Neuronal stem cell (in vitro differentiated cells): ENCODE data around the gene AMOTL1.
"Not testable (repeated sequence)": the region's sequence is repeated elsewhere in the genome, so short reads cannot be mapped to it uniquely, and the experiment has no call there.

Experiments used
- DNase-seq: peaks from one replicate; pipeline ENCODE4 v3.0.0-alpha.2; 2013; ENCODE audit warnings: low spot score
- H2AFZ ChIP-seq: one replicate; pipeline ENCODE4 v1.6.1; 2013; ENCODE audit warnings: mild to moderate bottlenecking, low read length, inconsistent platforms
- H2AK5ac ChIP-seq: 2 replicates; pipeline ENCODE4 v1.6.1; 2013; ENCODE audit warnings: low read depth, mild to moderate bottlenecking, inconsistent platforms, low read length, moderate library complexity, mixed read lengths
- H2BK120ac ChIP-seq: 2 replicates; pipeline ENCODE4 v1.6.1; 2013; ENCODE audit warnings: low read depth, mild to moderate bottlenecking, inconsistent platforms, low read length, moderate library complexity, mixed read lengths
- H2BK12ac ChIP-seq: one replicate; pipeline ENCODE4 v1.6.1; 2013; ENCODE audit warnings: low read length, inconsistent platforms
- H2BK15ac ChIP-seq: 2 replicates; pipeline ENCODE4 v1.6.1; 2013; ENCODE audit warnings: mild to moderate bottlenecking, low read length, inconsistent platforms, mixed read lengths
- H2BK5ac ChIP-seq: one replicate; pipeline ENCODE4 v1.6.1; 2013; ENCODE audit warnings: inconsistent platforms, mild to moderate bottlenecking, low read length, moderate library complexity
- H3K14ac ChIP-seq: one replicate; pipeline ENCODE4 v1.6.1; 2013; ENCODE audit warnings: low read length, inconsistent platforms
- H3K18ac ChIP-seq: 2 replicates; pipeline ENCODE4 v1.6.1; 2013; ENCODE audit warnings: low read length, inconsistent platforms
- H3K23ac ChIP-seq: 2 replicates; pipeline ENCODE4 v1.6.1; 2013; ENCODE audit warnings: low read depth, mild to moderate bottlenecking, mixed read lengths, low read length, inconsistent platforms; ENCODE audit not compliant: poor library complexity
- H3K27ac ChIP-seq: replicated peaks from 3 replicates; pipeline ENCODE4 v1.5.1; 2013; ENCODE audit warnings: low read length, inconsistent platforms
- H3K27me3 ChIP-seq, 3 experiments: 2 replicates each; pipeline ENCODE4 v1.6.1; 2013; ENCODE audit warnings: low read length in 3 of 3, mild to moderate bottlenecking in 2 of 3, inconsistent platforms in 1 of 3, low read depth in 1 of 3, mixed read lengths in 1 of 3, moderate library complexity in 1 of 3; ENCODE audit not compliant: control insufficient read depth in 3 of 3, insufficient read depth in 3 of 3
- H3K36me3 ChIP-seq, 2 donors: replicated peaks in 1 of 2; 2 replicates each; pipeline ENCODE4 v1.6.1; 2013; ENCODE audit warnings: low read length in 2 of 2; ENCODE audit not compliant: control insufficient read depth in 2 of 2, insufficient read depth in 2 of 2
- H3K4ac ChIP-seq: 2 replicates; pipeline ENCODE4 v1.6.1; 2013; ENCODE audit warnings: inconsistent platforms, mild to moderate bottlenecking, low read length, moderate library complexity
- H3K4me1 ChIP-seq, 2 donors: 1 replicate in 1 of 2; 2 replicates in 1 of 2; pipeline ENCODE4 v1.6.1; 2013; ENCODE audit warnings: low read length in 2 of 2, low read depth in 1 of 2; ENCODE audit not compliant: control insufficient read depth in 2 of 2, insufficient read depth in 1 of 2
- H3K4me2 ChIP-seq: one replicate; pipeline ENCODE4 v1.6.1; 2013; ENCODE audit warnings: mild to moderate bottlenecking, low read length, inconsistent platforms; ENCODE audit not compliant: insufficient read depth, poor library complexity, severe bottlenecking
- H3K4me3 ChIP-seq, 2 donors: 2 replicates each; pipeline ENCODE4 v1.5.1; 2013; ENCODE audit warnings: low read length in 2 of 2, mild to moderate bottlenecking in 2 of 2, inconsistent platforms in 1 of 2, moderate library complexity in 1 of 2
- H3K79me1 ChIP-seq: one replicate; pipeline ENCODE4 v1.6.1; 2013; ENCODE audit warnings: low read depth, mild to moderate bottlenecking, inconsistent platforms, low read length, moderate library complexity
- H3K9ac ChIP-seq: one replicate; pipeline ENCODE4 v1.6.1; 2013; ENCODE audit warnings: mild to moderate bottlenecking, low read depth, low read length, inconsistent platforms; ENCODE audit not compliant: poor library complexity
- H3K9me3 ChIP-seq, 2 donors: replicated peaks in 1 of 2; 2 replicates each; pipeline versions ENCODE3 to v1.6.1; 2013; ENCODE audit warnings: low read length in 2 of 2, mild to moderate bottlenecking in 2 of 2, inconsistent platforms in 1 of 2, low read depth in 1 of 2, mixed read lengths in 1 of 2, moderate library complexity in 1 of 2; ENCODE audit not compliant: control insufficient read depth in 2 of 2, insufficient read depth in 1 of 2
- H4K8ac ChIP-seq: one replicate; pipeline ENCODE4 v1.6.1; 2013; ENCODE audit warnings: low read depth, mild to moderate bottlenecking, inconsistent platforms, low read length, moderate library complexity
- H4K91ac ChIP-seq: one replicate; pipeline ENCODE4 v1.6.1; 2013; ENCODE audit warnings: low read length, low read depth, mild to moderate bottlenecking, inconsistent platforms; ENCODE audit not compliant: poor library complexity
- WGBS, 2 donors: extraction: QIAGEN DNeasy Blood & Tissue Kit; methylation state at CpG; one replicate each; pipeline ENCODE4 v1.1.7; 2013; ENCODE audit warnings: missing lambda C conversion rate in 2 of 2, mixed read lengths in 1 of 2; ENCODE audit not compliant: insufficient read length in 2 of 2, insufficient replicate concordance in 1 of 2; ENCODE audit errors: extremely low coverage in 2 of 2; 5-methylcytosine and 5-hydroxymethylcytosine counted together

Gene AMOTL1

GRCh38 chr11:94790197-94790596 is 22.0 kb downstream of the AMOTL1 start:
- no peaks in the 10 kb centered on the region for H3K27me3 ChIP-seq
- no peaks in the 10 kb centered on the region for H3K9me3 ChIP-seq
- no peak overlapping the region for H3K23ac ChIP-seq
- peaks cover 2% of the 10 kb centered on the region for H3K79me1 ChIP-seq
- no peak overlapping the region for H4K8ac ChIP-seq
- no peak overlapping the region for H3K27ac ChIP-seq
- no peak overlapping the region for H3K4me3 ChIP-seq
- H3K14ac ChIP-seq, result no peak overlapping the region
- no peak overlapping the region for H3K4ac ChIP-seq
- H3K36me3 ChIP-seq, result peaks cover 0 to 22% of the 10 kb centered on the region in 2 donors
- no peak overlapping the region for H2AK5ac ChIP-seq
- H2AFZ ChIP-seq, result no peak overlapping the region
- H3K4me2 ChIP-seq, result no peak overlapping the region
- no peak overlapping the region for H2BK120ac ChIP-seq
- no peak overlapping the region for H3K18ac ChIP-seq
- H3K9ac ChIP-seq, result no peak overlapping the region
- no CpG with 5 or more reads among the region's 3 CpGs for WGBS, 2 donors
- peaks cover 0 to 6% of the 10 kb centered on the region in 2 donors for H3K4me1 ChIP-seq
- no peak overlapping the region for H2BK15ac ChIP-seq
- no peak overlapping the region for H2BK12ac ChIP-seq
- H4K91ac ChIP-seq, result no peak overlapping the region
- DNase-seq, result no peak
- no peak overlapping the region for H2BK5ac ChIP-seq

- no peak overlapping the region for H4K91ac ChIP-seq
- H3K14ac ChIP-seq, result no peak overlapping the region
- peaks cover 0 to 27% of the 10 kb centered on the region in 2 donors for H3K36me3 ChIP-seq
- no peak overlapping the region for H4K8ac ChIP-seq
- peaks cover 0 to 3% of the 10 kb centered on the region in 2 donors for H3K4me1 ChIP-seq
- no peak for DNase-seq
- H3K4me3 ChIP-seq, result no peak overlapping the region
- no peaks in the 10 kb centered on the region for H3K9me3 ChIP-seq
- H2AFZ ChIP-seq, result no peak overlapping the region
- no peak overlapping the region for H2BK15ac ChIP-seq
- no peak overlapping the region for H3K9ac ChIP-seq
- no peak overlapping the region for H3K4me2 ChIP-seq
- no CpG with 5 or more reads among the region's 6 CpGs for WGBS, 2 donors
- no peak overlapping the region for H2BK5ac ChIP-seq
- H3K4ac ChIP-seq, result no peak overlapping the region
- H3K79me1 ChIP-seq, result peaks cover 2% of the 10 kb centered on the region
- H2AK5ac ChIP-seq, result no peak overlapping the region
- no peak overlapping the region for H2BK12ac ChIP-seq
- no peak overlapping the region for H2BK120ac ChIP-seq
- H3K27me3 ChIP-seq, result no peaks in the 10 kb centered on the region
- no peak overlapping the region for H3K18ac ChIP-seq
- H3K23ac ChIP-seq, result no peak overlapping the region
- no peak overlapping the region for H3K27ac ChIP-seq
These were observed 22.6 kb downstream of the AMOTL1 start for GRCh38 chr11:94790661-94791180.

GRCh38 chr11:94791216-94791889 is 23.2 kb downstream of the AMOTL1 start:
- Histone ChIP-seq H3K4me2 (no peak overlapping the region), H3K4me1 (no peaks in the 10 kb centered on the region), H3K9me3 (no peaks in the 10 kb centered on the region), H3K23ac (no peak overlapping the region), H3K79me1 (peaks cover 2% of the 10 kb centered on the region), H3K27ac (no peak overlapping the region), H3K4ac (no peak overlapping the region), H3K4me3 (no peak overlapping the region), H4K91ac (no peak overlapping the region), H2BK120ac (no peak overlapping the region), H3K18ac (no peak overlapping the region), H3K27me3 (no peaks in the 10 kb centered on the region), H4K8ac (no peak overlapping the region), H3K36me3 (peaks cover 0 to 33% of the 10 kb centered on the region in 2 donors), H2AFZ (no peak overlapping the region), H2BK5ac (no peak overlapping the region), H2BK12ac (no peak overlapping the region), H2BK15ac (no peak overlapping the region), H3K9ac (no peak overlapping the region), H3K14ac (no peak overlapping the region), H2AK5ac (no peak overlapping the region)
- WGBS, 2 donors, result no CpG with 5 or more reads among the region's 3 CpGs
- no peak for DNase-seq

GRCh38 chr11:94791942-94792341 is 23.8 kb downstream of the AMOTL1 start:
- not testable (repeated sequence) for H3K79me1 ChIP-seq, H3K27me3 ChIP-seq, H3K9me3 ChIP-seq, H3K4me3 ChIP-seq, H4K8ac ChIP-seq, H3K4ac ChIP-seq, H2BK5ac ChIP-seq, H3K18ac ChIP-seq, DNase-seq, H3K27ac ChIP-seq, H3K14ac ChIP-seq, H3K23ac ChIP-seq, H2BK12ac ChIP-seq, H2BK120ac ChIP-seq, H2BK15ac ChIP-seq, H4K91ac ChIP-seq, H2AFZ ChIP-seq, H3K4me1 ChIP-seq, H3K9ac ChIP-seq, H3K4me2 ChIP-seq, H2AK5ac ChIP-seq
- no CpG with 5 or more reads among the region's 5 CpGs for WGBS, 2 donors
- peaks cover 0 to 39% of the 10 kb centered on the region in 2 donors for H3K36me3 ChIP-seq
